BLaER1 treated with 17β-estradiol and CSF1 and Interleukin-3, amounts not matched to agents 10 nM and 100 nM (cell line): ENCODE data around the gene SLIT3.

ENCODE experiments used
- H3K27ac ChIP-seq, 11 experiments: shearing (Covaris generic); formaldehyde crosslinking; 2 replicates each; pipeline ENCODE4 v1.8.1; 2022
- H3K27me3 ChIP-seq, 11 experiments: shearing (Covaris generic); formaldehyde crosslinking; 2 replicates each; pipeline ENCODE4 v1.8.1; 2022
- H3K36me3 ChIP-seq, 11 experiments: shearing (Covaris generic); formaldehyde crosslinking; 2 replicates each; pipeline ENCODE4 v1.8.1; 2022
- H3K4me1 ChIP-seq, 10 experiments: shearing (Covaris generic); formaldehyde crosslinking; 2 replicates each; pipeline ENCODE4 v1.8.1; 2022
- H3K4me2 ChIP-seq, 11 experiments: shearing (Covaris generic); formaldehyde crosslinking; 2 replicates each; pipeline ENCODE4 v1.8.1; 2022
- H3K4me3 ChIP-seq, 10 experiments: shearing (Covaris generic); formaldehyde crosslinking; 2 replicates each; pipeline ENCODE4 v1.8.1; 2022
- H3K9ac ChIP-seq, 11 experiments: shearing (Covaris generic); formaldehyde crosslinking; 2 replicates each; pipeline ENCODE4 v1.8.1; 2022
- H3K9me3 ChIP-seq, 11 experiments: shearing (Covaris generic); formaldehyde crosslinking; replicated peaks in 1 of 11; 2 replicates each; pipeline ENCODE4 v1.8.1; 2022
- H4K20me1 ChIP-seq, 11 experiments: shearing (Covaris generic); formaldehyde crosslinking; 2 replicates each; pipeline ENCODE4 v1.8.1; 2022
- Cebpa-rat ChIP-seq, 11 experiments: shearing (Covaris generic); IDR thresholded peaks; 2 replicates each; pipeline ENCODE4 v1.8.1; 2022

The SLIT3 gene

GRCh38 chr5:169013208-169013728 lies 287.7 kb downstream of the SLIT3 start:
- no peaks in the 10 kb centered on the region for H3K27me3 ChIP-seq
- no peak overlapping the region for H3K4me2 ChIP-seq
- no peaks in the 10 kb centered on the region for H4K20me1 ChIP-seq
- no peak overlapping the region for H3K4me3 ChIP-seq
- H3K4me1 ChIP-seq, result no peaks in the 10 kb centered on the region
- TF ChIP-seq Cebpa-rat (IDR thresholded peaks at IDR 0.05), result no peak
- no peaks in the 10 kb centered on the region for H3K9me3 ChIP-seq
- H3K36me3 ChIP-seq, result no peaks in the 10 kb centered on the region
- no peak overlapping the region for H3K27ac ChIP-seq
- H3K9ac ChIP-seq, result no peak overlapping the region

DNA sequence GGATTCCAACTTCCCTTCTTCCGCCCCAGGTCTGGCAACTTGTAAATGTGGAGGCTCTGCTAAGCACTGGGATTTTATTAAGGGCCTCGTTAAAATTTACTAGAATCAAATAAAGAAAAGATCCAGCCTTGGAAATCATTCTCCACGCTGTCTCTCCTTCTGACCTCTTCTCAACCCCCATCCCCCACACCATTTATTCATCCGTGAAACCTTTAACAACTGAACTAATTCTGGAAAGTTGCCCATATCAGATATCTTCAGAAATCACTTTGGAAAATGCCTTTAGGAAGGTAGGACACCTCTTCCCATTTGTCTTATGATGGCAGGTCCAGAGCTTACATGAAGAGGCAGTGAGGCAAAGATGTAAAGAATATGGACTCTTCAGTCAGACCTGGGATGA lies 288.5 kb downstream of the SLIT3 start:
- Histone ChIP-seq H3K4me3 (no peak overlapping the region), H3K4me2 (no peak overlapping the region), H3K9ac (no peak overlapping the region), H3K4me1 (no peaks in the 10 kb centered on the region), H3K9me3 (no peaks in the 10 kb centered on the region), H3K27ac (no peak overlapping the region), H4K20me1 (no peaks in the 10 kb centered on the region), H3K36me3 (no peaks in the 10 kb centered on the region), H3K27me3 (no peaks in the 10 kb centered on the region)
- TF ChIP-seq Cebpa-rat (IDR thresholded peaks at IDR 0.05), result no peak

DNA sequence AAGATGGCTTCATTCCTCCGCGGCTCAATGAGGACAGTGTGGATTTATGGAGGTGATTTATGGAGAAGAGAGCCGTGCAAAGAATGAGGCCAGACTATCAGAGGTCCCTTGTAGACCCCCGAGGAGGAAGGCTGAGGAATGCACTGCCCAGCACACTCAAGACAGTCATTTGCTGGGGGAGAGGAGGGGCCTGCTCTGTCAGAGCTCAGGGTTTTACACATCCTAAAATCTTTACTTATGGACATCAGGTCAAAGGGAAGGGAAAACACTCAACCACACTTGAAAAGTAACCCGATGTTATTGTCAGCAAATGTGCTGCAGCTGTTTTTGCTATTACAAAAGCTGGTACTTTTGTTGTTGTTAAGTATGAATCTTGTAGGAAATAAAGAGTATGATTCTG lies 289.5 kb downstream of the SLIT3 start:
- Histone ChIP-seq H3K4me3 (no peak overlapping the region), H3K9ac (no peak overlapping the region), H3K36me3 (no peaks in the 10 kb centered on the region), H3K4me1 (no peaks in the 10 kb centered on the region), H3K4me2 (no peak overlapping the region), H4K20me1 (no peaks in the 10 kb centered on the region), H3K27me3 (no peaks in the 10 kb centered on the region), H3K9me3 (no peaks in the 10 kb centered on the region), H3K27ac (no peak overlapping the region)
- TF ChIP-seq Cebpa-rat (IDR thresholded peaks at IDR 0.05), result no peak

DNA sequence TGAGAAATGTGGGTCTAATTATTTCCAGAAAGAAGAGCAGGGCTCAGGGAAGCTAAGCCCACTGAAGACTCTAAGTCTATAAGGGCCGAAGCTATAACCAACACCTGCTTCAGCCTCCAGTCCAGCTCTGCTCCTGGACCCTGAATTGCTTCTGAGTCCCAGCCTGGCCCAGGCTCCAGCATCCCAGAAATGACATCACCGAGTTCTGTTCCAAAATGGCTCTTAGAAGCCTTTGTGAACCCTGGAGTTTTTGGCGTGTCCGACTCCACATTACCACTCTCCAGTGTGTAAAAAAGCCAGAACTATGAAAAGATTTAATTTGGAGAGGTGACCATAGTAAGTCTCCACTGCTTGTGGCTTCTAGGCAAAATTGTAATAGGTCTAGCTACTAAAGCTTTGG lies 289.9 kb downstream of the SLIT3 start:
- H3K27ac ChIP-seq, result no peak overlapping the region
- no peak overlapping the region for H3K4me3 ChIP-seq
- no peak overlapping the region for H3K9ac ChIP-seq
- no peaks in the 10 kb centered on the region for H3K4me1 ChIP-seq
- H3K4me2 ChIP-seq, result no peak overlapping the region
- no peak for TF ChIP-seq Cebpa-rat (IDR thresholded peaks at IDR 0.05)
- H3K9me3 ChIP-seq, result no peaks in the 10 kb centered on the region
- no peaks in the 10 kb centered on the region for H4K20me1 ChIP-seq
- H3K27me3 ChIP-seq, result no peaks in the 10 kb centered on the region
- no peaks in the 10 kb centered on the region for H3K36me3 ChIP-seq

- Histone ChIP-seq H3K4me1 (no peaks in the 10 kb centered on the region), H3K9me3 (no peaks in the 10 kb centered on the region), H3K9ac (no peak overlapping the region), H4K20me1 (no peaks in the 10 kb centered on the region), H3K4me3 (no peak overlapping the region), H3K27me3 (no peaks in the 10 kb centered on the region), H3K36me3 (no peaks in the 10 kb centered on the region), H3K27ac (no peak overlapping the region), H3K4me2 (no peak overlapping the region)
- no peak for TF ChIP-seq Cebpa-rat (IDR thresholded peaks at IDR 0.05)
These were observed 291.8 kb downstream of the SLIT3 start for GRCh38 chr5:169009123-169009522.

DNA sequence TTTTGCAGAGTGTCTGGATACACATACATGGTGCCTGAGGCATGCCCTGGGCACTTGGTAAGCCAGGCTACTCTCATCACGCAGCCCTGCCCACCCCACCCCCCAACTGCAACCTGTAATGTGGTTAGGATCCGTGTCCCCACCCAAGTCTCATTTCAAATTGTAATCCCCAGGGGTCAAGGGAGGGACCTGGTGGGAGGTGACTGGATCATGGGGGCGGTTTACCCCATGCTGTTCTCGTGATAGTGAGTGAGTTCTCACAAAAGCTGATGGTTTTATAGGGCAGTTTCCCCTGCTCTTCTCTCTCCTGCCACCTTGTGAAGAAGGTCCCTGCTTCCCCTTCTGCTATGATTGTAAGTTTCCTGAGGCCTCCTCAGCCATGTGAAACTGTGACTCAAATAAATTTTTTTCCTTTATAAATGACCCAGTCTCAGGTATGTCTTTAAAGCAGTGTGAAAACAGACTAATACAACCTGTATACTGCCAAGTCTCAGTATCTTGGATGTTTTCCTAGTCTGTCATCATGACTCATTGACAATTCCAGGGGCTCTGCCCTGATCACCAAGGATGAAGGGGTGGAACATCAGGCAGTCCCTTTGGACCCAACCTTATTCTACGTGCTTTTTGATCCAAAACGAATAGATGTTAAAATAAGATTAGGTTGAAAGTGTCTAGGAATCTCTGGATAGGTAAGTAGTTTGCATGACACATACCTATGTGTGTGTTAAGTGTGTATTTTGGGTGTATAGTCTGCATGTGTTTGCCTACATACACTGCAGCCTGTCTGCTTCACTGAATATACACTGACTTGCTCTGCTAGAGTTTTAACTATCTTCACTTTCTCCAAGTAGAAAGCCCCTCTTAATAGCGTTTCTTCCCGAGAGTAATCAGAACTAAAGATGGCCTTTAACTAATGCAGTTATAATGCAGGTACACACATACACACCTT lies 293.8 kb downstream of the SLIT3 start:
- TF ChIP-seq Cebpa-rat (IDR thresholded peaks at IDR 0.05), result no peak
- Histone ChIP-seq H3K9me3 (no peaks in the 10 kb centered on the region), H3K36me3 (no peaks in the 10 kb centered on the region), H4K20me1 (no peaks in the 10 kb centered on the region), H3K9ac (no peak overlapping the region), H3K4me3 (no peak overlapping the region), H3K27me3 (no peaks in the 10 kb centered on the region), H3K4me2 (no peak overlapping the region), H3K4me1 (no peaks in the 10 kb centered on the region), H3K27ac (no peak overlapping the region)

DNA sequence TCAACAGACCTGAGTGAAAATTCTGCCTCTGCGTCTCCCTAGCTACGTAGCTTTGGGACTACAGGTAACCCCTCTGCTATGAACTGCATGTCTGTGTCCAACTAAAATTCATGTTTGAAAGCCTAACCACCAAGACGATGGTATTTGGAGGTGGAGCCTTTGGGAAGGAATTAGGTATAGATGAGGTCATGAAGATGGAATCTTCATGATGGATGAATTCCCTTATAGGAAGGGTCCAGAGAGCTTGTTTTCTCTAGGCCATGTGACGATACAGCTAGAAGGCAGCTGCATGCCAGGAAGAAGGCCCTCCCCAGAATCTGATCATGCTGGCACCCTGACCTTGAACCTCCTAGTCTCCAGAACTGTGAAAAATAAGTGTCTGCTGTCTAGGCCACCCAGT lies 296.4 kb downstream of the SLIT3 start:
- Histone ChIP-seq H3K9ac (no peak overlapping the region), H3K9me3 (no peaks in the 10 kb centered on the region), H3K27ac (no peak overlapping the region), H3K4me3 (no peak overlapping the region), H3K4me1 (no peaks in the 10 kb centered on the region), H4K20me1 (peaks cover 0 to 4% (median 0%) of the 10 kb centered on the region in 11 experiments; a peak in 1 of 22 replicates), H3K36me3 (no peaks in the 10 kb centered on the region), H3K4me2 (no peak overlapping the region), H3K27me3 (no peaks in the 10 kb centered on the region)
- no peak for TF ChIP-seq Cebpa-rat (IDR thresholded peaks at IDR 0.05)

DNA sequence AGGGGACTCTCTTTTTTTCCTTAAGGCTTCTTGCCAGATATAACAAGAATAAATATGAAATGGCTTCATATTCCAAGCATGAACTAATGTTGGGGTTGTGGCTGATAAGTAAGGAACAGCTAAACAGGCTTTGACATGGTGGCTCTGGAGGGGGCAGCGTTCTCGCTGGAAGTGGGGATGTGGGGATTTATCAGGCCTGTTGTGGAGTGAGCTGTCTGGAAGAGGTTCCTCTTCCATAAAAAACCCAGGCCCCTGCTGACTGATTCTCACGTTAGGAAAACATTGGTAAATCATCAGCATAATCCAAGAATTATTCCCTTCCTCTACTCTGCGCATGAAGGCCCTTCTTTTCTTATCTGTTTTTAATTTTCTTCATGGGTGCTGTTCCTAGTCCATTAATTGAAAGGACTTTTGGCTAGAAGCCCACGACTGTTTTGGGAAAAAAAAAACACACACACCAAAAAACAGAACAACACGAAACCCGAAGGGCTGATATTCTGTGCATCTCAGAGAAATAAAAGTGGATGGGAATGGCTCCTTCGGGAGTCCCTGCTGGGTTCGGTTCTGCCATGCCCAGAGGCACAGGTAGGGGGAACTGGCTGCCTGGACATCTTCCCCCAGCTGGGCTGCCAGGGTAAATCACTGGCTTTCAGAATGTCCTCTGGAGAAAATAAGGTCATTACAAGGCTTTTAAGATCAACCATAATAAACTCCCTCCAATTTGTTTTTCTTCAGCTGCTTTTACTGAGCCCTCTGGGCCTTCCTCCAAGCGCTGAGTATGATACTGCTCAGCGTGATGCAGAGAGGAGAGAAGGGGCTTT lies 297.0 kb downstream of the SLIT3 start:
- H3K4me2 ChIP-seq, result no peak overlapping the region
- H3K4me1 ChIP-seq, result no peaks in the 10 kb centered on the region
- H3K4me3 ChIP-seq, result no peak overlapping the region
- H3K9ac ChIP-seq, result no peak overlapping the region
- no peaks in the 10 kb centered on the region for H3K36me3 ChIP-seq
- TF ChIP-seq Cebpa-rat (IDR thresholded peaks at IDR 0.05), result no peak
- no peak overlapping the region for H3K27ac ChIP-seq
- H3K9me3 ChIP-seq, result no peaks in the 10 kb centered on the region
- peaks cover 0 to 6% (median 0%) of the 10 kb centered on the region in 11 experiments; a peak in 1 of 22 replicates for H4K20me1 ChIP-seq
- H3K27me3 ChIP-seq, result no peaks in the 10 kb centered on the region

DNA sequence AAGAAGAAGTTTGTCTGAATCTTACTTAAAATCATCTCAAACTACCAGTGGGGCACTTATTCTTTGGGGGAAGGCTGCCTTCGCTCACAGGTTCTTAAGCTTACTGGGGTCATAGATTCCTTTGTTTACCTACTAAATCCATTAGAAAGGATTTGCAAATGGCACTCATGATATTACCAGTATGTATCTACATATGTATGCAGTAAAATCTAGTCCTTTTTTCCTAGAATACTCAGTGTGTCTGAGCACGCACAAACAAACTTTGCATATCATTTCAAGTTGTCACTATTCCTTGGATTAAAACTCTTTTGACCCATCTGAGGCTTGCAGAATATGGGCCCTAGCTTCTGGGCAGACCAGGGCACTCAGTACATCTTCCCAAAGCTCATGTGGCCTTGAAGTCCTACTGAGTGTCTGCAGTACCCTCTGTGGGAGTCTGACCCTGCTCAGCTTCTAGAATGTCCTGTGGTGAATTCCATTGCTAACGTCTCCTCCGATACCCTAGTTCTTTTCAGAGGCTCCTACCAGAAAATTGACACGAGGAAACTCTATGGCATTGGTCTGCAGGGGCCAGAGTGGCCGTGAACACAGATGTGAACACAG lies 297.9 kb downstream of the SLIT3 start:
- Histone ChIP-seq H3K4me1 (no peaks in the 10 kb centered on the region), H4K20me1 (peaks cover 0 to 6% (median 0%) of the 10 kb centered on the region in 11 experiments; a peak in 1 of 22 replicates), H3K9ac (no peak overlapping the region), H3K27me3 (no peaks in the 10 kb centered on the region), H3K9me3 (no peaks in the 10 kb centered on the region), H3K4me2 (no peak overlapping the region), H3K36me3 (no peaks in the 10 kb centered on the region), H3K4me3 (no peak overlapping the region), H3K27ac (no peak overlapping the region)
- no peak for TF ChIP-seq Cebpa-rat (IDR thresholded peaks at IDR 0.05)
